DMS153 (cell line): ENCODE measurements around the gene TNPO3.
"Not testable (repeated sequence)": the region's sequence is repeated elsewhere in the genome, so short reads cannot be mapped to it uniquely, and the experiment has no call there.

ENCODE experiments used
- DNase-seq: peaks from one replicate; lab custom pipeline; 2025; lab: John Stamatoyannopoulos, UW

Gene TNPO3

GRCh38 chr7:129014501-129015101 lies 40.3 kb downstream of the TNPO3 start:
- no peak for DNase-seq

GRCh38 chr7:129013048-129013724 lies 41.7 kb downstream of the TNPO3 start:
- no peak for DNase-seq

GRCh38 chr7:129012641-129013040 lies 42.3 kb downstream of the TNPO3 start:
- DNase-seq: no peak

GRCh38 chr7:129010075-129010474 lies 44.8 kb downstream of the TNPO3 start:
- no peak for DNase-seq

GRCh38 chr7:129009437-129009836 lies 45.5 kb downstream of the TNPO3 start:
- DNase-seq: no peak

- no peak for DNase-seq
Measured at GRCh38 chr7:129008645-129009414, 46.1 kb downstream of the TNPO3 start.

GRCh38 chr7:129007572-129007971 lies 47.3 kb downstream of the TNPO3 start:
- no peak for DNase-seq

- DNase-seq: no peak
Measured at GRCh38 chr7:129006636-129007414, 48.1 kb downstream of the TNPO3 start.

- DNase-seq: no peak
Measured at GRCh38 chr7:129005186-129005585, 49.7 kb downstream of the TNPO3 start.

- no peak for DNase-seq
Measured at GRCh38 chr7:128997181-128997580, 57.7 kb downstream of the TNPO3 start.

- DNase-seq: not testable (repeated sequence)
Measured at GRCh38 chr7:128994560-128994959, 60.4 kb downstream of the TNPO3 start.

- DNase-seq: no peak
Measured at GRCh38 chr7:128993419-128993818, 61.5 kb downstream of the TNPO3 start.

GRCh38 chr7:128989961-128990360 lies 65.0 kb downstream of the TNPO3 start:
- DNase-seq: no peak

- no peak for DNase-seq
Measured at GRCh38 chr7:128988372-128988771, 66.5 kb downstream of the TNPO3 start.

GRCh38 chr7:128986609-128987008 lies 68.3 kb downstream of the TNPO3 start:
- DNase-seq: no peak

GRCh38 chr7:128985660-128986059 lies 69.3 kb downstream of the TNPO3 start:
- no peak for DNase-seq

GRCh38 chr7:128982105-128982504 lies 72.8 kb downstream of the TNPO3 start:
- DNase-seq: no peak

GRCh38 chr7:128974241-128974934 lies 80.5 kb downstream of the TNPO3 start:
- DNase-seq: no peak

GRCh38 chr7:128968624-128969023 lies 86.3 kb downstream of the TNPO3 start:
- DNase-seq: no peak

- DNase-seq: no peak
Measured at GRCh38 chr7:128963327-128963757, 91.6 kb downstream of the TNPO3 start.

- no peak for DNase-seq
Measured at GRCh38 chr7:128962899-128963298, 92.0 kb downstream of the TNPO3 start.
